Spleen (tissue), 7 donors: ENCODE data around the gene DYSF.

ENCODE experiments used
- POLR2A ChIP-seq, 3 donors: fragments of 450-650 bp; IDR thresholded peaks; one replicate each; pipeline ENCODE4 v1.5.1; 2017; ENCODE audit warnings: antibody characterized with exemption in 3 of 3, mild to moderate bottlenecking in 1 of 3
- POLR2AphosphoS5 ChIP-seq, 3 donors: sonication (generic); formaldehyde crosslinking; IDR thresholded peaks; one replicate each; pipeline ENCODE4 v1.5.1; 2017; ENCODE audit warnings: antibody characterized with exemption in 3 of 3
- TF ChIP-seq, protein P1 (sequence below), 11 experiments: fragments of 200-600 bp in 7 of 11; fragments of 450-650 bp in 4 of 11; sonication (generic) in 4 of 11; IDR thresholded peaks in 8 of 11; conservative IDR thresholded peaks in 3 of 11; 1 replicate in 7 of 11; 2 replicates in 4 of 11; pipeline versions ENCODE4 v1.4.0 to v1.8.0; 2016 to 2021; ENCODE audit warnings: antibody characterized with exemption in 11 of 11, inconsistent platforms in 4 of 11, mild to moderate bottlenecking in 1 of 11
- donor health status: DM: no; HTN: no; CAD: no; lungs with moderate emphysema.
- donor health status: DM: no; HTN: no; CAD: no.
- donor health status: DM: no; HTN: no; CAD: no.

DNA sequence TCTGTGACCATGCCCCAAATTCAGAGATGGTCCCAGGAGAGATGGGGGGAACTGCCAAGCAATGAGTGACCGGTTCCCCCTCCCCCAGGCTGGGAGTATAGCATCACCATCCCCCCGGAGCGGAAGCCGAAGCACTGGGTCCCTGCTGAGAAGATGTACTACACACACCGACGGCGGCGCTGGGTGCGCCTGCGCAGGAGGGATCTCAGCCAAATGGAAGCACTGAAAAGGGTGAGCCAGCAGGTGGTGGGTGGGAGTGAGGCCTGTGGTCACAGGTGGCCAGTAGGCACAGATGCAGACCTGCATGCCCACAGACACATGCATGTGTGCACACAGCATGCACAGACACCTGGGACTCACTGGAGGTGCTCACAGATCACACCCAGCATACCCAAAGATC, 117.2 kb downstream of the DYSF start:
- TF ChIP-seq POLR2A (IDR thresholded peaks at IDR 0.05): no peak
- TF ChIP-seq, protein P1, sequence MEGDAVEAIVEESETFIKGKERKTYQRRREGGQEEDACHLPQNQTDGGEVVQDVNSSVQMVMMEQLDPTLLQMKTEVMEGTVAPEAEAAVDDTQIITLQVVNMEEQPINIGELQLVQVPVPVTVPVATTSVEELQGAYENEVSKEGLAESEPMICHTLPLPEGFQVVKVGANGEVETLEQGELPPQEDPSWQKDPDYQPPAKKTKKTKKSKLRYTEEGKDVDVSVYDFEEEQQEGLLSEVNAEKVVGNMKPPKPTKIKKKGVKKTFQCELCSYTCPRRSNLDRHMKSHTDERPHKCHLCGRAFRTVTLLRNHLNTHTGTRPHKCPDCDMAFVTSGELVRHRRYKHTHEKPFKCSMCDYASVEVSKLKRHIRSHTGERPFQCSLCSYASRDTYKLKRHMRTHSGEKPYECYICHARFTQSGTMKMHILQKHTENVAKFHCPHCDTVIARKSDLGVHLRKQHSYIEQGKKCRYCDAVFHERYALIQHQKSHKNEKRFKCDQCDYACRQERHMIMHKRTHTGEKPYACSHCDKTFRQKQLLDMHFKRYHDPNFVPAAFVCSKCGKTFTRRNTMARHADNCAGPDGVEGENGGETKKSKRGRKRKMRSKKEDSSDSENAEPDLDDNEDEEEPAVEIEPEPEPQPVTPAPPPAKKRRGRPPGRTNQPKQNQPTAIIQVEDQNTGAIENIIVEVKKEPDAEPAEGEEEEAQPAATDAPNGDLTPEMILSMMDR (IDR thresholded peaks at IDR 0.05 in 8 of 11, conservative IDR thresholded peaks at IDR 0.05 in 3 of 11): no peak
- TF ChIP-seq POLR2AphosphoS5 (IDR thresholded peaks at IDR 0.05): peak in 1 of 3 donors; percentile 63
